Cardiac fibroblast (primary cell): ENCODE measurements around the gene ADGRV1.

Experiments used
- DNase-seq, 2 donors: peaks; one replicate each; pipeline versions ENCODE4 v3.0.0 to v3.0.0-alpha.2; 2010; ENCODE audit warnings: low read depth in 2 of 2
- H3K4me3 ChIP-seq, 2 donors: replicated peaks in 1 of 2; 1 replicate in 1 of 2; 2 replicates in 1 of 2; pipeline ENCODE4 v1.5.1; 2011; ENCODE audit warnings: low read depth in 2 of 2, low read length in 2 of 2, mild to moderate bottlenecking in 2 of 2, moderate library complexity in 1 of 2
- CTCF ChIP-seq: IDR thresholded peaks from one replicate; pipeline ENCODE4 v1.5.1; 2011; ENCODE audit warnings: low read depth, mild to moderate bottlenecking, low read length, inconsistent platforms

Gene ADGRV1

GRCh38 chr5:91174396-91174795, 615.8 kb downstream of the ADGRV1 start:
- no peak overlapping the region for H3K4me3 ChIP-seq
- no peak for DNase-seq
- TF ChIP-seq CTCF: no peak

GRCh38 chr5:91175708-91176107, 617.1 kb downstream of the ADGRV1 start:
- no peak for TF ChIP-seq CTCF
- no peak for DNase-seq
- H3K4me3 ChIP-seq: no peak overlapping the region

- no peak overlapping the region for H3K4me3 ChIP-seq
- no peak for TF ChIP-seq CTCF
- DNase-seq: no peak
Measured at GRCh38 chr5:91176288-91177016, 617.9 kb downstream of the ADGRV1 start.

GRCh38 chr5:91177085-91177484, 618.5 kb downstream of the ADGRV1 start:
- TF ChIP-seq CTCF: no peak
- H3K4me3 ChIP-seq: no peak overlapping the region
- DNase-seq: no peak

- DNase-seq: peak in 1 of 2 donors; percentile 27
- no peak overlapping the region for H3K4me3 ChIP-seq
- TF ChIP-seq CTCF: no peak
Measured at GRCh38 chr5:91177639-91178038, 619.0 kb downstream of the ADGRV1 start.

GRCh38 chr5:91178461-91178860, 619.9 kb downstream of the ADGRV1 start:
- DNase-seq: peak; percentile 70 to 81
- H3K4me3 ChIP-seq: no peak overlapping the region
- no peak for TF ChIP-seq CTCF

GRCh38 chr5:91179018-91179417, 620.4 kb downstream of the ADGRV1 start:
- H3K4me3 ChIP-seq: no peak overlapping the region
- TF ChIP-seq CTCF: no peak
- peak in 1 of 2 donors; percentile 39 for DNase-seq
